ENCODE measurements around the gene LIPC. TPM values are rescaled to one million over a fixed set of nuclear protein-coding genes. Genes with fewer than 3 reads are reported as not detected.

Gene LIPC
- total RNA-seq, 3 donors from 2014 or later (not counting 1 experiment from before 2014, with no cell fraction given) = 5.3 to 7.1 (median 5.3) TPM

DNA sequence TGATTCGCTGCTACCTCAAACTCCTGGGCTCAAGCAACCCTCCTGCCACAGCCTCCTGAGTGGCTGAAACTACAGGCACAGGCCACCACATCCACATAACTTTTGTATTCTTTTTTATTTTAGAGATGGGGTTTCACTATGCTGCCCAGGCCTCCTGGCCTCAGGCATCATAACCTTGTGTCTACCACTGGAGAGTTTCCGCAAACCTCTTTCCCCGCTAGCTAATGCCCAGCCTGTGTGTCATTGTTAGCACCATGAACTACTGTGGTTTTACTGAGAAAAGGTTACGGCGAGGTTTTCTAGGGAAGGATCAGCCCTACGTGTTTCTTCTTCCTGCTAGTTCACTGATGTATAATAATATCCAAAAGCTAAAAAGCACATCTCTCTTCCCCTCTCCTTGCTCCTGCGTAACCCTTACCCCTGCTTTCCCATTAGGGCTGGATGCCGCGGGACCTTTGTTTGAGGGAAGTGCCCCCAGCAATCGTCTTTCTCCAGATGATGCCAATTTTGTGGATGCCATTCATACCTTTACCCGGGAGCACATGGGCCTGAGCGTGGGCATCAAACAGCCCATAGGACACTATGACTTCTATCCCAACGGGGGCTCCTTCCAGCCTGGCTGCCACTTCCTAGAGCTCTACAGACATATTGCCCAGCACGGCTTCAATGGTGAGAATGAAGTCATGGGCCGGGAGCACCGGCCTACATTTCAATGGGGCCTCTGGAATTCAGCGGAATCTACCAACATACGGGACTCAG lies 113.7 kb downstream of the LIPC start:
- intact Hi-C loops (cut with micrococcal nuclease) = loop anchor here (2.0 kb wide), 1 partner anchor 29 kb away; no protein-coding TSS in a partner anchor
- Mint-ChIP-seq H3K4me1 (peaks cover 34 to 48% of the 10 kb centered on the region in 2 donors), H3K27me3 (ENCODE audit: low read depth in 2 of 2) (no peaks in the 10 kb centered on the region), H3K36me3 (no peaks in the 10 kb centered on the region), H3K4me3 (peak overlapping the region; percentile 80), H3K27ac (peak overlapping the region; percentile 90 to 94), H3K9me3 (no peaks in the 10 kb centered on the region)
- DNase-seq = peak; percentile 30 to 48
- Histone ChIP-seq H3K4me3 (ENCODE audit: low read length) (no peak overlapping the region), H3K36me3 (ENCODE audit: control insufficient read depth, insufficient read depth, low read length) (no peaks in the 10 kb centered on the region), H3K27me3 (ENCODE audit: control insufficient read depth, insufficient read depth, low read length) (no peaks in the 10 kb centered on the region), H3K4me1 (ENCODE audit: control insufficient read depth, insufficient read depth, low read length) (peaks cover 28% of the 10 kb centered on the region), H3K27ac (ENCODE audit: low read length) (peak overlapping the region; percentile 19), H3K9me3 (ENCODE audit: control insufficient read depth, insufficient read depth, low read length) (no peaks in the 10 kb centered on the region)
- TF ChIP-seq, protein P1, sequence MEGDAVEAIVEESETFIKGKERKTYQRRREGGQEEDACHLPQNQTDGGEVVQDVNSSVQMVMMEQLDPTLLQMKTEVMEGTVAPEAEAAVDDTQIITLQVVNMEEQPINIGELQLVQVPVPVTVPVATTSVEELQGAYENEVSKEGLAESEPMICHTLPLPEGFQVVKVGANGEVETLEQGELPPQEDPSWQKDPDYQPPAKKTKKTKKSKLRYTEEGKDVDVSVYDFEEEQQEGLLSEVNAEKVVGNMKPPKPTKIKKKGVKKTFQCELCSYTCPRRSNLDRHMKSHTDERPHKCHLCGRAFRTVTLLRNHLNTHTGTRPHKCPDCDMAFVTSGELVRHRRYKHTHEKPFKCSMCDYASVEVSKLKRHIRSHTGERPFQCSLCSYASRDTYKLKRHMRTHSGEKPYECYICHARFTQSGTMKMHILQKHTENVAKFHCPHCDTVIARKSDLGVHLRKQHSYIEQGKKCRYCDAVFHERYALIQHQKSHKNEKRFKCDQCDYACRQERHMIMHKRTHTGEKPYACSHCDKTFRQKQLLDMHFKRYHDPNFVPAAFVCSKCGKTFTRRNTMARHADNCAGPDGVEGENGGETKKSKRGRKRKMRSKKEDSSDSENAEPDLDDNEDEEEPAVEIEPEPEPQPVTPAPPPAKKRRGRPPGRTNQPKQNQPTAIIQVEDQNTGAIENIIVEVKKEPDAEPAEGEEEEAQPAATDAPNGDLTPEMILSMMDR (IDR thresholded peaks at IDR 0.05) = no peak
- WGBS (ENCODE audit: insufficient coverage) = 79% methylated on average over 18 of the region's 18 CpGs
- ATAC-seq = peak; percentile 79 to 96 (median 90)

DNA sequence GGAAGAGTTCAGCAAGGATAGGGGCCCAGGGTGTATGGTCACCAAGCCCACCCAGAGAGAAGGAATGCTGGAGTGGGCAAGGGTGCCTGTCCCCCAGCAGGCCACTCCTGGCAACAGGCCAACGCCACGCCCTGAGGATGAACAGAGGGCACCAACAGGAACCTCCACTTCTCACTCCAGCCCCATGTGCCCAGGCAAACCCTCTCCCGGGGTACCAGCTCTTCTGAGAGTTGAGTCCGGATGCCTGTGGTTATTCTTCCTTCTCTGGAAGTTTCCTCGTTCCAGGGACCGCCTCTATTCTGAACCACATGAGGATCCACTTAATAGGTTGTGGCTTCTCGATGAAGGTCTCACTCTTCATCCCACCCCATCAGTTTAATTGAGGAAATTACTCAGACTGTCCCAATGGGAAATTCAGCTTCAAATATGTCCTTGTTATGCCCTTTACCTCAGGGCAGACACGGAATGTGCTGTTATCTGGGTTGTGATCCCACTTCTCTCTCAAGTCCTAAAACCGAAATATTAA lies 114.3 kb downstream of the LIPC start:
- intact Hi-C loops (cut with micrococcal nuclease) = no loop called here
- H3K9me3 Mint-ChIP-seq = no peaks in the 10 kb centered on the region
- 93% methylated on average over 9 of the region's 9 CpGs for WGBS (ENCODE audit: insufficient coverage)
- peak overlapping the region; percentile 90 to 94 for H3K27ac Mint-ChIP-seq
- no peaks in the 10 kb centered on the region for H3K9me3 ChIP-seq (ENCODE audit: control insufficient read depth, insufficient read depth, low read length)
- TF ChIP-seq, protein P1 (IDR thresholded peaks at IDR 0.05) = no peak
- peaks cover 39 to 52% of the 10 kb centered on the region in 2 donors for H3K4me1 Mint-ChIP-seq
- H3K4me1 ChIP-seq (ENCODE audit: control insufficient read depth, insufficient read depth, low read length) = peaks cover 34% of the 10 kb centered on the region
- H3K27ac ChIP-seq (ENCODE audit: low read length) = no peak overlapping the region
- ATAC-seq (no peak), DNase-seq (no peak)
- H3K4me3 ChIP-seq (ENCODE audit: low read length) = no peak overlapping the region
- H3K27me3 ChIP-seq (ENCODE audit: control insufficient read depth, insufficient read depth, low read length) = no peaks in the 10 kb centered on the region
- no peaks in the 10 kb centered on the region for H3K36me3 Mint-ChIP-seq
- no peaks in the 10 kb centered on the region for H3K36me3 ChIP-seq (ENCODE audit: control insufficient read depth, insufficient read depth, low read length)
- no peaks in the 10 kb centered on the region for H3K27me3 Mint-ChIP-seq (ENCODE audit: low read depth in 2 of 2)
- H3K4me3 Mint-ChIP-seq = peak overlapping the region; percentile 50

DNA sequence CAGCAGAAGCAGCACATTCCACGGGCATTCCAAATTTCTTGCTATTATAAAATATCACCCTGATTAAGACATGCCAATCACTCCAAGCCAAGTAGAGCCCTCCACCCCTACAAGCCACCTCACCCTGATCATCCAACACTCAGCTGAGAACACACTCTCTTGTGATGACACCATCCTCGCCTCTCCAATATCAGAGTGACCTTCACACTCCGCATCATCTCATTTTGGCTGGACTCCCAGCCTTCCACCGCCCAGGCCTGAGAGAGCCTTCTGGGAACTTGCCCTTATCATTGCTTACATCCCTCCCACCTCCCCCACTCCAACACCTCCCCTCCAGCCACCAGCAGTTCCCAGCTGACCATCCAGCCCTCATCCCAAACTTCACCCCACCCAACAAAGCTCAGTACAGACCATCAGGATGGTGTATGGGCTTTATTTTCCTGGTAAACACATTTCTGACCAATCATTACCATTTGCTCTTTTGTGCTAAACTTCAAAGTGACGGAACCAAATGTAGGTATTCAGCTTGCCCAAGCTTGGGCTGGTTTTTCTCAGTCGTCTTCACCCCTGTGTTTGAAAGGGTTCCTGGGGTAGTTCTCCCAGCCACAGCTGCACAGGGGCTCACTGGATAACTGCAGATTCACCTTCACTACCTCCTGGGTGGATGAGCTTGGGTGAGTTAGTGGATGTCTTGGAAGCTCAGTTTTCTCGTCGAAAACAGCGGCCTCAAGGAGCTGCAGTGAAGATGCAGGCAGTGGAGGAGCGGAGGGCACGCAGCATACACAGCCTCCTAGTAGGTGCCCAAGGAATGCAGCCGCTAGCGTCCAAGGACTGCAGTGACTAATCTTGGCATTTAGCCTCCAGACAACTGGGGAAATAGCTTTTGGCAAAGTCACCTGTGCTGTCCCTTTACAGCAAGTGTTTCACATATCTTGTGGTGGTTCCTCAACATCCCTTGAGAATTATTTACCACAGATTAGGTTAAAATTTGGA lies 115.1 kb downstream of the LIPC start:
- H3K27ac Mint-ChIP-seq = peak overlapping the region; percentile 90 to 94
- DNase-seq (no peak), ATAC-seq (no peak)
- Histone ChIP-seq H3K27ac (ENCODE audit: low read length) (no peak overlapping the region), H3K36me3 (ENCODE audit: control insufficient read depth, insufficient read depth, low read length) (no peaks in the 10 kb centered on the region), H3K4me1 (ENCODE audit: control insufficient read depth, insufficient read depth, low read length) (peaks cover 42% of the 10 kb centered on the region), H3K4me3 (ENCODE audit: low read length) (no peak overlapping the region), H3K27me3 (ENCODE audit: control insufficient read depth, insufficient read depth, low read length) (no peaks in the 10 kb centered on the region), H3K9me3 (ENCODE audit: control insufficient read depth, insufficient read depth, low read length) (no peaks in the 10 kb centered on the region)
- WGBS (ENCODE audit: insufficient coverage) = 96% methylated on average over 13 of the region's 13 CpGs
- no peaks in the 10 kb centered on the region for H3K27me3 Mint-ChIP-seq (ENCODE audit: low read depth in 2 of 2)
- peaks cover 47 to 60% of the 10 kb centered on the region in 2 donors for H3K4me1 Mint-ChIP-seq
- TF ChIP-seq, protein P1 (IDR thresholded peaks at IDR 0.05) = no peak
- no peaks in the 10 kb centered on the region for H3K36me3 Mint-ChIP-seq
- peak overlapping the region; percentile 50 for H3K4me3 Mint-ChIP-seq
- intact Hi-C loops (cut with micrococcal nuclease) = no loop called here
- H3K9me3 Mint-ChIP-seq = no peaks in the 10 kb centered on the region
